Measurements from ENCODE around the gene TRAF1.

Gene TRAF1

DNA sequence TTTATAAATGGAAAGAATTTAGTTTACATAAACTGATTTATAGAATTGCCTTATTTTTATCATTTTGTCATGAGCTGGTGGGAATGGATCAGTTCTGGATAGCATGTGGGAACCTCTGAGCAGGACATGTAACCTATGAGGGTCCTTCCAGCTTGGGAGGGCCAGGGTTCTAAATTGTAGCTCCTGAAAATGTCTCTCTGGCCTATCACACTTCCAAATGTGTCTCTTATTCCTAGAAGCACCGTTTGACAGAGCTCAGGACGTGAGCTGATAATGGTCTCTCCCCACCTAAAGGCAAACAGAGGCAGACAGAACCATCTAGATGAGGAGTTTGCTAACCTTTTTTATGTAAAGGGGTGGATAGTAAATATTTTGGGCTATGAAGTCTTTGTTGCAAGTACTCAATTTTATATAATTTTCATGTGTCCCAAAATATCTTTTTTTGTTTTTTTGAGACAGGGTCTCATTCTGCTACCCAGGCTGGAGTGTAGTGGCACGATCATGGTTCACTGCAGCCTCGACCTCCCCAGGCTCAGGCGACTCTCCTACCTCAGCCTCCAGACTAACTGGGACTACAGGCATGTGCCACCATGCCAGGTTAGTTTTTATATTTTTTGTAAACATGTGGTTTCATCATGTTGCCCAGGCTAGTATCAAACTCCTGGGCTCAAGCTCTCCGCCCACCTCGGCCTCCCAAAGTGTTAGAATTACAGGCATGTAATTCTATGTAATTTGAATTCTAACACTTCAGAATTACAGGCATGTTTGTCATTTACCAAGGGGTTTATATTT lies 4.0 kb downstream of the TRAF1 start:
- DNase-seq = no peak

GRCh38 chr9:120921661-120922181 lies 4.9 kb downstream of the TRAF1 start:
- DNase-seq = no peak

DNA sequence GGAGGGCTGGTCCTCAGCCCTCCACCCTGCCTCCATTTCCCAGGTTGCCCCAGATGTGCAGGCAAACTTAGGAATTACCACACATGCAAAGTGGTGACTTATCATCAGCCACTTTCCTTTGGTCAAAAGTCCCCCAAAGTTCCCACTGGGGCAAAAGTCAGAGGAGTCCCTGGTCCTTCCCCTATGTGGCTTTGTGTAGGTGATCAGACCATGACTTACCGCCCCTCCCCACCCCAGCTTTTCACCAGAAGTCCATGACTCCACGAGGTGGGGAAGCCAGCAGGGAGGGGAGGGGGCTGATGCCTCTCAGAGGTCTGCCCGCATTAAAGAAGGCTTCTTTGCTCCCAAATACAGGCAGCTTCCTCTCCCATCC lies 5.8 kb downstream of the TRAF1 start:
- DNase-seq = no peak

GRCh38 chr9:120919843-120920805 lies 6.5 kb downstream of the TRAF1 start:
- no peak for DNase-seq

GRCh38 chr9:120918931-120919842 lies 7.4 kb downstream of the TRAF1 start:
- DNase-seq = no peak

- no peak for DNase-seq
Observed at GRCh38 chr9:120917929-120918762, 8.4 kb downstream of the TRAF1 start.

- no peak for DNase-seq
Observed at GRCh38 chr9:120916991-120917880, 9.4 kb downstream of the TRAF1 start.

DNA sequence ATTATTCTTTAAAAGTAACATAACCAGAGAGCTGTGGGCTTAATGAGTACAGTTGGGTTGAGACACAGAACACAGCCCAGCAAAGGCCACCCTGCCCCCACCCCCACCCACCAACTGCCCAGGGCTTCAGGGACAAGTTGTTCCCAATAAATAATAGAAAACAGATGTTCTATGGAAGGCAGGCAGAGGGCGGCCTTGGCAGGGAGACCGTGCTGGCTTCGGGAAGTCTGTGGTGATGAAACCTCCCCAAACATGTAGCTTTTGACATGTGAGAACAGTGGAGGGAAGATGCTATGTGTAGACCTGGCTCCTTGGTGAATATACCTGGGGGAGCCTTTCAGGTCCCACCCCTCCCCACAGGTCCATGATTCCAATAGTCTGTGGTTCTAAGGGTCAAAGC lies 10.0 kb downstream of the TRAF1 start:
- DNase-seq = no peak

GRCh38 chr9:120915854-120916470 lies 10.6 kb downstream of the TRAF1 start:
- peak; percentile 67 for DNase-seq

GRCh38 chr9:120914953-120915352 lies 11.6 kb downstream of the TRAF1 start:
- no peak for DNase-seq

GRCh38 chr9:120914396-120914795 lies 12.2 kb downstream of the TRAF1 start:
- DNase-seq = no peak

- no peak for DNase-seq
Observed at GRCh38 chr9:120913647-120914264, 12.8 kb downstream of the TRAF1 start.

GRCh38 chr9:120912958-120913646 lies 13.5 kb downstream of the TRAF1 start:
- no peak for DNase-seq

DNA sequence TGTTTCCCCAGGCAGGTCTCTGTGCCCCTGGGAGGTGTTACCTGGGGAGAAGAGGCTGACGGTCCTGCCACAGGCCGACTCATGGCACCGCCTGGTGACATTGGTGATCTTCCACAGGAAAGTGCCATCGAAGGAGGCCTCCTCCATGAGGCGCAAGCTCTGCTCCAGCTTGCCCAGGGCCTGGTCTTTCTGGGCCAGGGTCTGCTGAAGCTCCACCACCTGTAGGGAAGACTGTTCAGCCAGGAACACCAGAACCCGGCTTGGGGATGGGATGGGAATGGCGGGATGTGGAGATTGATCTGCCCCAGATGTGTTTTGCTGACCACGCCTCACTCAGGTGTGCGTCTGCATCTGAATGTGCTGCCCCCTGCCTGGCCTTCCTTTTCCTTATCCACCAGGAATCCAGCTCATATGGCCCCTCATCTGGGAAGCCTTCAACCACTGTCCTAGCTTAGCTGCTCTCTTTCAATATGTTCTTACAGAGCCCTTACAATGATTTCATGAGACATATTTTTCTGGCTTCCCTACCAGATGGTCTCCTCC lies 15.2 kb downstream of the TRAF1 start:
- no peak for DNase-seq

GRCh38 chr9:120910643-120911042 lies 16.0 kb downstream of the TRAF1 start:
- DNase-seq = no peak

DNA sequence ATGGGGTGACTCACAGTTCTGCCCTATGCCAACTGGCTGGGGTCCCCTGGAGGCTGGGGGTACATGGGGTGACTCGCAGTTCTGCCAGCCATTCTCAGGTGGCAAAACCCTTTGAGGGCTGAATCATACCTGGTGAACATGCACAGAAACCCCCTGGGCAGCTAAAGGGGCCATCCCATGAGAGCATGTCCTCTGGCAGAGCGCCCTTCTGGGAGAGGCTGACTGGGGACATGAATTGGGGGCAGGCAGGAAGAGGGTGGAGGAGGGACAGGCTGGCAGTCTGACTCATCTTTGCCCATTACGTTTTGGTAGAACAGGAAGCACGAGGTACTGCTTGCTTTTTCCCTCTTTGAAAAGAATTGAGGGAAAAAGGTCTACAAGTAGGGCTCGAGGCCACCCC lies 16.7 kb downstream of the TRAF1 start:
- peak; percentile 70 for DNase-seq

GRCh38 chr9:120905315-120906164 lies 21.1 kb downstream of the TRAF1 start:
- DNase-seq = no peak

DNA sequence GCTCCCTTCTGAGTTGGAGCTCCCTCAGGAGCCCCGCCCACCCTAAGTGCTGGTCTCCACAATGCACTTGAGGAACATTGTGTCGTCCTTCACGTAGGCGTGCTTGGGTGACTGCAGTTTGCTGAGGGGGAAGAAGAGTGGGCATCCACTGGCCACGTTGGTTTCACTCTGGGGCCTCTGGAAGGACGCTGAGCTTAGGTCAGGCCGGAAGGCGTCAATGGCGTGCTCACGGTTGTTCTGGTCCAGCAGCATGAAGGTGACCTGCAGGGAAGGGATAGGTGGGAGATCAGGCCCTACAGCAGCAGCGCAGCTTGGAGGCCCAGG lies 21.7 kb downstream of the TRAF1 start:
- no peak for DNase-seq
